GM21576 (cell line): ENCODE measurements around the gene CDC23.
"Not testable (repeated sequence)": the region's sequence is repeated elsewhere in the genome, so short reads cannot be mapped to it uniquely, and the experiment has no call there.

Source experiments
- ATAC-seq: cut with Tn5 transposase; IDR thresholded peaks from one replicate; pipeline ENCODE4 v1.9.1; 2021; ENCODE audit warnings: mild to moderate bottlenecking, moderate library complexity; ENCODE audit not compliant: unreplicated experiment

Gene CDC23

GRCh38 chr5:138216799-138217198 is 3.7 kb upstream of the CDC23 start:
- ATAC-seq: no peak

DNA sequence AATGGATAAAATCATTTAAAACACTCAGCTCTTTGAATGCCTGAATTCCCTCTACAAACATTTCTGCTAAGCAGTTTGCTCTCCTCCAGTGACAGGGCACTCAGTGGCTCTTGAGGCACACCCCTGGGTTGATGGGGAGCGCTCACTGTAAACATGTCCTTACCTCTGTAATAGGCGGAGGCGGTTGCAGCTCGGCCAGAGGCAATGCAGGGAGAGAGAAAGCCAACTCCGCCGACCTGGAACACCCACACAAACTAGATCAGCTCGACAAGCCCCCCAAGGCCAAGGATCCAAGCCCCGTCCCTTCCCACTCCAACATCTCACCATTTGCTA is 329 bp downstream of the CDC23 start:
- ATAC-seq: peak; percentile 10

GRCh38 chr5:138210985-138211384 is 2.1 kb downstream of the CDC23 start:
- no peak for ATAC-seq

- not testable (repeated sequence) for ATAC-seq
These were observed 19.3 kb downstream of the CDC23 start for GRCh38 chr5:138193859-138194258.

DNA sequence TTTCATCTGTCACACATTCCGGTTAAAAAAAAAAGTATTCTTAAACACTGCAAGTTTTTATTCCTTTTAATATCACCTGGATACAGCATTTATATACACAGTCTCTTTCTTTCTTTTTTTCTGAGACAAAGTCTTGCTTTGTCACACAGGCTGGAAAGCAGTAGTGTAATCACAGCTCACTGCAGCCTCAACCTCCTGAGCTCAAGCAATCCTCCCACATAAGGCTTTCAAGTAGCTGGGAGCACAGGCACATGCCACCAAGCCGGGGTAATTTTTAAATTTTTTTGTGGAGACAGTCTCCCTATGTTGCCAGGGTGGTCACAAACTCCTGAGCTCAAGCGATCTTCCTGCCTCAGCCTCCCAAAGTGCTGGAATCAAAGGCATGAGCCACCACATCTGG is 20.3 kb downstream of the CDC23 start:
- ATAC-seq: no peak

- no peak for ATAC-seq
These were observed 24.5 kb downstream of the CDC23 start for GRCh38 chr5:138188626-138189025.

GRCh38 chr5:138186002-138186447 is 27.1 kb downstream of the CDC23 start:
- no peak for ATAC-seq

- ATAC-seq: no peak
These were observed 30.3 kb downstream of the CDC23 start for GRCh38 chr5:138182808-138183207.

GRCh38 chr5:138180841-138181240 is 32.3 kb downstream of the CDC23 start:
- ATAC-seq: no peak

DNA sequence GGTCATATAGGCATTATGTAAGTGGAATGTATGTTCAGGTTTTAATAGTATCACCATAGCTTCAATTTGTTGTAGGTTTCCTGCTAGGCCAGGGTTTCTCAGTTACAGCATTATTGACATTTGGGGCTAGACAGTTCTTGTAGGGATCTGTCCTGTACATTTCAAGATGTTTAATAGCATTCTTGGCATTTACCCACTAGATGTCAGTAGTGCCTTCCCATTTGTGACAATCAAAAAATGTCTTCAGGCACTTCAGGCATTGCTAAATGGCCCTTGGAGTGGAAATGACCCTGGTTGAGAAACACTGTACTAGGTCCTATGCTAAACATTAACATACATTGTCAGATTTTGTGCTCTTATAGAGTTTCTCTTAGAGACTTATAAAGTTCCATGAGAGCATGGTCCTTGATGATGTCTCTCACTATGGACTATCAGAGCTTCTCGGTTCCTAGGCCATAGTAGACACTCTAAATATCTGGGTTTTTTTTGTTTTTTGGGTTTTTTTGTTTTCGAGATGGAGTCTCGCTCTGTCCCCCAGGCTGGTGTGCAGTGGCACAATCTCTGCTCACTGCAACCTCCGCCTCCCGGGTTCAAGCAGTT is 32.8 kb downstream of the CDC23 start:
- ATAC-seq: no peak

GRCh38 chr5:138179277-138179857 is 33.8 kb downstream of the CDC23 start:
- peak; percentile 3 for ATAC-seq

- peak; percentile 82 for ATAC-seq
These were observed 34.4 kb downstream of the CDC23 start, which contains the start of the genes BRD8 and KIF20A for GRCh38 chr5:138178516-138179276. TSS of gene BRD8 (minus strand) at chr5:138178630. CDS start at chr5:138178614, 16 bp downstream. TSS of gene KIF20A (plus strand) at chr5:138179112. CDS start at chr5:138179681, 569 bp downstream.

DNA sequence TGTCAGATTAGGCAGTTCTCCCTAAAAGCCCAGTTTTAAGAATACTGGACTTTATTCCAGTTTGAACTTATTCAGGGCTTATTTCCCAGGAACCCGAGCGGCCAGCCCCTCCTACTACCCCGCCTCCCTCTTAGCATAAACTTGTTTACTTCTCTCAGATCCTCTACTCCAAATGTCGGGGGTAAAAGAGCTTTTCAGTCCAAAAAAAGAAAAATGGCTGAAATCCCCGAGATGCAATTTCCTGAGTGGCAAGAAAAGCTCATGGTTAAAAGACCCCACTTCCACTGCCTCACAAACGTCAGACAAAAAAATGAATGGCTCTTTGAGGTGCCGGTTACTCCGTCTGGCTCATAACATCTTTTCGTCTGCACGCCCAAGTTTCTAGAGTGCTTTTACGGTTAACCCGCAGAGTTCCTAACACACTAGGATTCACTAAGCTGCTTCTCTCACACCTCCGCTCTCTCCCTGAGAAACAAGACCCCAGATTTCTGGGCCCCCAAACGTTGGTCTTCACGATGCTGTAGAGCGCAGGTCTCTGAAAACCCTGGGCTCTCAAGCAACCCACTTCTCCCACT is 35.1 kb downstream of the CDC23 start:
- ATAC-seq: peak; percentile 3

DNA sequence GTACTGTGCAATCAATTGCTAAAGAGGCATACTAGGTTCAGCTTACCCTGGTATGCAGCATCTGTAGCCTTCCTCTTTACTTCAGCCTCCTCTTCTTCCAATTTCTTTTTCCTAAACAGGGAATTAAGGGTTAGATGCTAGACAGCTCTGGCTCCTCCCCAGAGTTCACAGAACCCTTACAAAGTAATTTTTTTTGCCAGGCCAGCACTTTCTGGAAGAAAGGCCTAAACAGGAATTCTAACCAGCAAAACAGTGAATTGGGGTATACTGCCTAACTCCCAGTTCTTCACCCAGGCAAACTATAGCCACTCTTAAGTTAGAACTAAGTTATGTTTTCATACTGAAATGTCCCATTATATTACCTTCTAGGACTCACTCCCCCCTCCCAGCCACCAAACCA is 42.8 kb downstream of the CDC23 start:
- no peak for ATAC-seq

DNA sequence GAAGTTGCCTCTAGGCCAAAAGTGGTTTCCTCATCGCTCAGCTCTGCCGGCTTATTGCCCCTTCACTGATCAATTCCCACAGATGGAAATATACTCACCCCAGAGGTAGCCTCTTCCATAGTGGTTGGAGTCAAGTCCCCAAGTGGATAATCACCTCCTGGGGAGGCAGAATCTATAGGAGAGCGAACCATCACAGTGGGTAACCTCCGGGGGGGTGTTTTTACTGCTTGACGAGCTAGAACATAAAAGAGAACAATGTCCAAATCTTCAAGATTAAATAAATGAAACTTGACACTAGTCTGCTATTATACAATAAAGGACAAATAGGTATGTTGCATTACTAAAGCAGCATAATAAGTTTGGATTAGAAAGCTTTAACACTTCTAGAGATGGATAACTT is 44.0 kb downstream of the CDC23 start:
- ATAC-seq: no peak

GRCh38 chr5:138163721-138164120 is 49.4 kb downstream of the CDC23 start:
- no peak for ATAC-seq

- no peak for ATAC-seq
These were observed 52.4 kb downstream of the CDC23 start for GRCh38 chr5:138160706-138161105.

DNA sequence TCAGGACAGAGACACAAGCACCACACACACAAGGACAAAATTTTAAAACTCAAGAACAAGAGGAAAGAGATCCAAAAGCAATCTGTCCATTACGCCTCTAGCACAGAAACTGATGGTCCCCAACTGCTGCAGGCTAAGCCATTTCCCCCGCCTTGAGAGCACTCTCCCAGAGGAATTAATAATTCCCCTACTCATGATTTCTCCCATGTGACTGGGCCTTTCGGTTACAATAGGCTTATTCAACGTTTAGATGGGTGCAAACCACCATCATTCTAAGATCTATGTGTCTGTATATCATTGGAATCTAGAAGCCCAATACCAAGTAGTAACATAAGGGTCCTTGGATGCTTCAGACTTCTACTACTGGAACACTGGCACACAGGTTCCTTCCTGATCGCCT is 53.5 kb downstream of the CDC23 start:
- no peak for ATAC-seq

- no peak for ATAC-seq
These were observed 55.5 kb downstream of the CDC23 start for GRCh38 chr5:138157626-138158025.

GRCh38 chr5:138155977-138156376 is 57.1 kb downstream of the CDC23 start:
- not testable (repeated sequence) for ATAC-seq

- ATAC-seq: no peak
These were observed 63.6 kb downstream of the CDC23 start for GRCh38 chr5:138149530-138149929.

- ATAC-seq: no peak
These were observed 64.3 kb downstream of the CDC23 start for GRCh38 chr5:138148811-138149210.
